OCI-LY7 (cell line): ENCODE measurements around the gene SCRN2. TPM values are rescaled to one million over a fixed set of nuclear protein-coding genes. Genes with fewer than 3 reads are reported as not detected.
A peak's percentile ranks its signal among the peaks of the same experiment; 100 is the strongest.

Source experiments
- BruUV-seq: library from RNA; stranded (reverse); fragments of 400-500 nt; replicated peaks from 2 replicates; lab custom pipeline; 2021; lab: Mats Ljungman, UMichigan
- CTCF ChIA-PET: fragments of 300-600 bp; sonication (Branson Sonifier 250); formaldehyde crosslinking; loops from one replicate; lab custom pipeline; 2022; ENCODE audit warnings: antibody characterized with exemption; ENCODE audit not compliant: unreplicated experiment; lab: Charles Lee
- POLR2A ChIA-PET: fragments of 300-600 bp; sonication (Branson Sonifier 250); formaldehyde crosslinking; loops from one replicate; lab custom pipeline; 2022; ENCODE audit warnings: antibody characterized with exemption; lab: Charles Lee
- DNase-seq: peaks from one replicate; pipeline ENCODE4 v3.0.0-alpha.2; 2015; ENCODE audit warnings: low spot score
- H2AFZ ChIP-seq: fragments of 200-600 bp; sonication (generic), shearing (Covaris generic); 2 replicates; pipeline ENCODE4 v1.6.1; 2014; ENCODE audit warnings: mild to moderate bottlenecking, antibody characterized with exemption, low read length, moderate library complexity
- H3K27ac ChIP-seq: fragments of 200-600 bp; sonication (generic); 2 replicates; pipeline ENCODE4 v1.5.1; 2014; ENCODE audit warnings: mixed run types, low read depth, mild to moderate bottlenecking, moderate library complexity, low read length, inconsistent platforms; ENCODE audit not compliant: poor library complexity, severe bottlenecking
- H3K36me3 ChIP-seq: fragments of 200-600 bp; sonication (generic); 2 replicates; pipeline ENCODE4 v1.6.1; 2014; ENCODE audit warnings: mild to moderate bottlenecking, antibody characterized with exemption, low read length, moderate library complexity, mixed read lengths; ENCODE audit not compliant: insufficient read depth
- H3K4me1 ChIP-seq: fragments of 200-600 bp; sonication (generic); 2 replicates; pipeline ENCODE4 v1.5.1; 2014; ENCODE audit warnings: mild to moderate bottlenecking, low read length; ENCODE audit not compliant: insufficient read depth, poor library complexity, severe bottlenecking
- H3K4me2 ChIP-seq: fragments of 200-600 bp; sonication (generic); 2 replicates; pipeline ENCODE4 v1.6.1; 2014; ENCODE audit warnings: mild to moderate bottlenecking, low read length
- H3K4me3 ChIP-seq: fragments of 200-600 bp; sonication (generic); 2 replicates; pipeline ENCODE4 v1.5.1; 2014; ENCODE audit warnings: mild to moderate bottlenecking, low read depth, low read length; ENCODE audit not compliant: poor library complexity, severe bottlenecking
- H3K79me2 ChIP-seq: fragments of 200-600 bp; sonication (generic); 2 replicates; pipeline ENCODE4 v1.6.1; 2016; ENCODE audit warnings: low read depth, mild to moderate bottlenecking, low read length, moderate library complexity, mixed read lengths; ENCODE audit not compliant: insufficient read depth
- H3K9me2 ChIP-seq: fragments of 200-600 bp; sonication (generic); 2 replicates; pipeline ENCODE4 v1.6.1; 2016; ENCODE audit warnings: mild to moderate bottlenecking, low read length, mixed read lengths; ENCODE audit not compliant: insufficient read depth
- H3K9me3 ChIP-seq: fragments of 200-600 bp; sonication (generic); 2 replicates; pipeline ENCODE4 v1.6.1; 2014; ENCODE audit warnings: mild to moderate bottlenecking, mixed run types, low read length, mixed read lengths
- H4K20me1 ChIP-seq: fragments of 200-600 bp; sonication (generic); 2 replicates; pipeline ENCODE4 v1.6.1; 2014; ENCODE audit warnings: mild to moderate bottlenecking, antibody characterized with exemption, low read length, moderate library complexity, mixed read lengths; ENCODE audit not compliant: insufficient read depth
- EZH2phosphoT487 ChIP-seq: fragments of 200-600 bp; sonication (generic); IDR thresholded peaks from 2 replicates; pipeline ENCODE4 v1.6.1; 2018; ENCODE audit warnings: low read depth, borderline replicate concordance, mild to moderate bottlenecking, mixed run types, antibody characterized with exemption, low read length, moderate library complexity, mixed read lengths
- intact Hi-C: fragments of 100-400 bp; cut with micrococcal nuclease; formaldehyde crosslinking; loops from one replicate; pipeline ENCODE4 v1.10.0; 2022; ENCODE audit not compliant: unreplicated experiment
- total RNA-seq, 2 experiments: library from RNA; depleted of rRNA in 1 of 2; stranded (reverse); fragments of >200 nt in 1 of 2; shearing (Covaris generic) in 1 of 2; gene quantifications; 2 replicates each; pipeline ENCODE4 v1.2.3, GENCODE V29; 2014 to 2022
- TF ChIP-seq, protein P1 (sequence below): fragments of 200-600 bp; sonication (generic); conservative IDR thresholded peaks from 2 replicates; pipeline ENCODE4 v1.5.1; 2014; ENCODE audit warnings: mild to moderate bottlenecking, antibody characterized with exemption, low read length, moderate library complexity, mixed read lengths

Gene SCRN2
- total RNA-seq, 2 experiments from 2014 or later = 37.3 to 42.9 TPM

GRCh38 chr17:47837401-47838039 is 3.6 kb downstream of the SCRN2 start:
- intact Hi-C loops = no loop called here
- no peak for TF ChIP-seq EZH2phosphoT487
- TF ChIP-seq, protein P1, sequence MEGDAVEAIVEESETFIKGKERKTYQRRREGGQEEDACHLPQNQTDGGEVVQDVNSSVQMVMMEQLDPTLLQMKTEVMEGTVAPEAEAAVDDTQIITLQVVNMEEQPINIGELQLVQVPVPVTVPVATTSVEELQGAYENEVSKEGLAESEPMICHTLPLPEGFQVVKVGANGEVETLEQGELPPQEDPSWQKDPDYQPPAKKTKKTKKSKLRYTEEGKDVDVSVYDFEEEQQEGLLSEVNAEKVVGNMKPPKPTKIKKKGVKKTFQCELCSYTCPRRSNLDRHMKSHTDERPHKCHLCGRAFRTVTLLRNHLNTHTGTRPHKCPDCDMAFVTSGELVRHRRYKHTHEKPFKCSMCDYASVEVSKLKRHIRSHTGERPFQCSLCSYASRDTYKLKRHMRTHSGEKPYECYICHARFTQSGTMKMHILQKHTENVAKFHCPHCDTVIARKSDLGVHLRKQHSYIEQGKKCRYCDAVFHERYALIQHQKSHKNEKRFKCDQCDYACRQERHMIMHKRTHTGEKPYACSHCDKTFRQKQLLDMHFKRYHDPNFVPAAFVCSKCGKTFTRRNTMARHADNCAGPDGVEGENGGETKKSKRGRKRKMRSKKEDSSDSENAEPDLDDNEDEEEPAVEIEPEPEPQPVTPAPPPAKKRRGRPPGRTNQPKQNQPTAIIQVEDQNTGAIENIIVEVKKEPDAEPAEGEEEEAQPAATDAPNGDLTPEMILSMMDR = no peak
- CTCF ChIA-PET = no interaction called here
- Histone ChIP-seq H3K79me2 (no peaks in the 10 kb centered on the region), H3K27ac (no peak overlapping the region), H3K4me2 (no peak overlapping the region), H4K20me1 (no peaks in the 10 kb centered on the region), H3K9me2 (no peaks in the 10 kb centered on the region), H3K36me3 (no peaks in the 10 kb centered on the region), H2AFZ (no peak overlapping the region), H3K9me3 (no peaks in the 10 kb centered on the region), H3K4me1 (peaks cover 18% of the 10 kb centered on the region), H3K4me3 (no peak overlapping the region)
- POLR2A ChIA-PET = no interaction called here
- BruUV-seq = TSS peak; percentile 42
- no peak for DNase-seq

DNA sequence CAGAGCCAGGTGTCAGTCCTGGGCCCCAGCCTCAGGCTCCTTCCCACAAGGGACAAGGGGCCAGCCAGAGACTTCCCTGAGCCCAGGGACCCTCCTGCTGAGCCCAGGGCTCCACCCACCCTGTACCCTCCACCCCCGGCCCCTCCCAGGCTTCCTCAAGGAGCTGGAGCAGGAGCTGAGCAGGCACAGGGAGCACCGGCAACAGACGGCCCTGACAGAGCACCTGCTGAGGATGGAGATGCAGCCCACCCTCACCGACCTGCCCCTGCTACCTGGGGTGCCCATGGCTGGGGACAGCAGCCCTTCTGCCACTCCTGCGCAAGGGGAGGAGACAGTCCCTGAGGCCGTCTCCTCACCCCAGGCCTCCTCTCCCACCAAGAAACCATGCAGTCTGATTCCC is 4.5 kb downstream of the SCRN2 start:
- Histone ChIP-seq H2AFZ (no peak overlapping the region), H3K4me2 (no peak overlapping the region), H3K9me2 (no peaks in the 10 kb centered on the region), H3K79me2 (no peaks in the 10 kb centered on the region), H3K4me1 (peaks cover 17% of the 10 kb centered on the region), H3K9me3 (no peaks in the 10 kb centered on the region), H3K36me3 (no peaks in the 10 kb centered on the region), H3K27ac (no peak overlapping the region), H4K20me1 (no peaks in the 10 kb centered on the region), H3K4me3 (no peak overlapping the region)
- ChIA-PET CTCF (no interaction called here), POLR2A (no interaction called here)
- intact Hi-C loops = no loop called here
- no peak for TF ChIP-seq EZH2phosphoT487
- TF ChIP-seq, protein P1 = no peak
- no TSS peak for BruUV-seq
- no peak for DNase-seq

DNA sequence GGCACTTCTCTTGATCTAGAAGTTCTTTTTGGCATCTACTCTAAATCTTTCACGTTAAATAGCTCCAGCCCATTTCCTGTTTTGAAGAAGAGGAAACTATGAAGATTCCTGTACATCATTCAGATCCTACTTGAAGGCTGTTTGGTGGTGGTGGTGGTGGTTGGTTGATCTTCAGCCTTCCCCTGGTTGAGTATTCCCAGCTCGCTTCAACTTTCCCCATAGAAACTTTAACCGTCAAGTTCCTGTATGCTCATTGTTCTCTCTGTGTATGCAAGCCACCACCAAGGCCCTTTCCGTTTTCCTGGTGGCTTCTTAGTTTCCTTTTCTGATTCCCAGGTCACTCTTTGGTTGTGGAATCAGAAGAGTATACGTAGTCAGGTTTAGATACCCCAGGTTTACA is 6.3 kb downstream of the SCRN2 start:
- peaks cover 18% of the 10 kb centered on the region for H3K4me1 ChIP-seq
- H3K9me2 ChIP-seq = no peaks in the 10 kb centered on the region
- no TSS peak for BruUV-seq
- no peak for DNase-seq
- POLR2A ChIA-PET = no interaction called here
- no peaks in the 10 kb centered on the region for H4K20me1 ChIP-seq
- H3K27ac ChIP-seq = no peak overlapping the region
- H3K4me2 ChIP-seq = no peak overlapping the region
- peaks cover 14% of the 10 kb centered on the region for H3K79me2 ChIP-seq
- TF ChIP-seq, protein P1 = no peak
- no peak for TF ChIP-seq EZH2phosphoT487
- H2AFZ ChIP-seq = no peak overlapping the region
- H3K4me3 ChIP-seq = no peak overlapping the region
- intact Hi-C loops = no loop called here
- no peaks in the 10 kb centered on the region for H3K36me3 ChIP-seq
- H3K9me3 ChIP-seq = no peaks in the 10 kb centered on the region
- CTCF ChIA-PET = no interaction called here
